ENCODE results near the gene KCTD20. TPM values are rescaled to one million over a fixed set of nuclear protein-coding genes. Genes with fewer than 3 reads are reported as not detected.
"Not testable (repeated sequence)": the region's sequence is repeated elsewhere in the genome, so short reads cannot be mapped to it uniquely, and the experiment has no call there.

Gene KCTD20
- total RNA-seq, 4 donors from 2014 or later, result 60.2 to 92.9 (median 67.6) TPM

DNA sequence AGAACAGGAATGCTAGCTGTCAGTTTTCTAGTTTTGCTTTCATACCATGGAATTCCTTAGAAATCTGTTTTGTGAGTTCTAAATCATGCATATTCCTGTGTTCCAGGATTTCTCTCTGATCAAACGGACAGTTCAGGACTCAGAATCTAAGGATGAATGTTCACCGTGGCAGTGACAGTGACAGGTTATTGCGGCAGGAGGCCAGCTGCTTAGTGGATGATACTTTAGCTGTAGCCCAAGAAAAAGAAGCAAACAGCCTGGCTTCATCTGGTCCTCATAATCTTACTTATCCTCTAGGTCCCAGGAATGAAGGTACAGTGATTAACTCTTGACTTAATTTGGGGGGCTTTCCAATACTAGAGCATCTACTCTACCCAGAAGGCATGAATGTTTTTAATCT lies 27.1 kb downstream of the KCTD20 start:
- Histone ChIP-seq H3K27ac (no peak overlapping the region), H3K4me1 (peaks cover 0 to 7% (median 0%) of the 10 kb centered on the region in 3 donors), H3K9me3 (no peaks in the 10 kb centered on the region), H3K4me3 (no peak overlapping the region), H3K36me3 (peaks cover 0 to 42% of the 10 kb centered on the region in 2 donors), H3K27me3 (no peaks in the 10 kb centered on the region)
- TF ChIP-seq EP300 (IDR thresholded peaks at IDR 0.05), result no peak
- TF ChIP-seq, protein P1, sequence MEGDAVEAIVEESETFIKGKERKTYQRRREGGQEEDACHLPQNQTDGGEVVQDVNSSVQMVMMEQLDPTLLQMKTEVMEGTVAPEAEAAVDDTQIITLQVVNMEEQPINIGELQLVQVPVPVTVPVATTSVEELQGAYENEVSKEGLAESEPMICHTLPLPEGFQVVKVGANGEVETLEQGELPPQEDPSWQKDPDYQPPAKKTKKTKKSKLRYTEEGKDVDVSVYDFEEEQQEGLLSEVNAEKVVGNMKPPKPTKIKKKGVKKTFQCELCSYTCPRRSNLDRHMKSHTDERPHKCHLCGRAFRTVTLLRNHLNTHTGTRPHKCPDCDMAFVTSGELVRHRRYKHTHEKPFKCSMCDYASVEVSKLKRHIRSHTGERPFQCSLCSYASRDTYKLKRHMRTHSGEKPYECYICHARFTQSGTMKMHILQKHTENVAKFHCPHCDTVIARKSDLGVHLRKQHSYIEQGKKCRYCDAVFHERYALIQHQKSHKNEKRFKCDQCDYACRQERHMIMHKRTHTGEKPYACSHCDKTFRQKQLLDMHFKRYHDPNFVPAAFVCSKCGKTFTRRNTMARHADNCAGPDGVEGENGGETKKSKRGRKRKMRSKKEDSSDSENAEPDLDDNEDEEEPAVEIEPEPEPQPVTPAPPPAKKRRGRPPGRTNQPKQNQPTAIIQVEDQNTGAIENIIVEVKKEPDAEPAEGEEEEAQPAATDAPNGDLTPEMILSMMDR (IDR thresholded peaks at IDR 0.05), result no peak
- TF ChIP-seq POLR2A (IDR thresholded peaks at IDR 0.05), result no peak
- no peak for TF ChIP-seq POLR2AphosphoS5 (IDR thresholded peaks at IDR 0.05)
- WGBS, 2 donors (ENCODE audit: low coverage in 1 of 2), result 78 to 100% methylated on average over 3 of the region's 3 CpGs
- ATAC-seq, result no peak

DNA sequence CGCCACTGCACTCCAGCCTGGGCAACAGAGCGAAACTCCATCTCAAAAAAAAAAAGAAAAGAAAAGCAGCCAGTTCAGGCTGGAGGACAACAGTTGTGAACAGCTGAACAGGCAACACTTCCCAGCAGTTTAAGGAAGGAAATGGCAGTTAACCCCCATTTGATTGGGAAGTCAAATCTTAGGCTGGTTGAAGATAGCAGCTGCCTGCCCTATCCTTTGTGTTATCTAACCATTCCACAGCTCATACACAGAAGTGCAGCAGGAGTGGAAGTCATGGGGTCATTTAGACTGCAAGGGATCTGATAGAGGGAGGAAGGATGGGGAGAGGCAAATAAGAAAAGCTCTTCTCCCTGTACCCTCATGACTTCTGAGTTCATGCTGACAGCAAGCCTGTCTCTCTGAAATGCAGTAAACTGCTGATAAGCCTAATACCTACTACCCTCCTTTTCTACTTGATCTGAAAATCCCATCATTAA lies 35.3 kb downstream of the KCTD20 start:
- H3K9me3 ChIP-seq, result no peaks in the 10 kb centered on the region
- no peak overlapping the region for H3K4me3 ChIP-seq
- no peak overlapping the region for H3K27ac ChIP-seq
- peaks cover 0 to 68% of the 10 kb centered on the region in 2 donors for H3K36me3 ChIP-seq
- 85 to 90% methylated on average over 2 of the region's 2 CpGs for WGBS, 2 donors (ENCODE audit: low coverage in 1 of 2)
- no peaks in the 10 kb centered on the region for H3K27me3 ChIP-seq
- no peak for TF ChIP-seq EP300 (IDR thresholded peaks at IDR 0.05)
- no peak for TF ChIP-seq POLR2A (IDR thresholded peaks at IDR 0.05)
- TF ChIP-seq, protein P1 (IDR thresholded peaks at IDR 0.05), result no peak
- no peak for TF ChIP-seq POLR2AphosphoS5 (IDR thresholded peaks at IDR 0.05)
- no peak for ATAC-seq
- no peaks in the 10 kb centered on the region for H3K4me1 ChIP-seq

DNA sequence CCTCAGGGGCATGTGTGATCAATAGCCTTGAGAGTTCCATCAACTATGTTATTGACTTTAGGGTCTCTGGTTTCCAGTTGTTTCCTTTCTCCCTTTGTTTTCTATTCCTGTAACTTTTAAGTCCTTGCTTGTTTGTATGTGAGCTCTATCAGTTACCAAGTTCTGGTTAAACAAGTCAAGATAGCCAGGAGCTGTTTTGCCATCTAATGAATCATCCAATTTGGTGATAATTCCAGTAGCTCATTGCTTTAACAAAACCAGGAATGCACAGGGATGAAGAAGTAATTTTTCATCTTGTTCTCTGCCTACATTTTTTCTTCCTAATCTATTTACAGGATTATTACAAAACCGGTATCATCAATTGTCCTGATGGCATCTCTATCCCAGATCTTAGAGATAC lies 36.5 kb downstream of the KCTD20 start:
- ATAC-seq, result no peak
- Histone ChIP-seq H3K4me1 (no peaks in the 10 kb centered on the region), H3K27me3 (no peaks in the 10 kb centered on the region), H3K9me3 (no peaks in the 10 kb centered on the region), H3K27ac (no peak overlapping the region), H3K36me3 (peaks cover 0 to 74% of the 10 kb centered on the region in 2 donors), H3K4me3 (no peak overlapping the region)
- TF ChIP-seq POLR2AphosphoS5 (IDR thresholded peaks at IDR 0.05), result no peak
- no peak for TF ChIP-seq EP300 (IDR thresholded peaks at IDR 0.05)
- TF ChIP-seq, protein P1 (IDR thresholded peaks at IDR 0.05), result no peak
- TF ChIP-seq POLR2A (IDR thresholded peaks at IDR 0.05), result no peak
- WGBS, 2 donors (ENCODE audit: low coverage in 1 of 2), result 20 to 86% methylated on average over 1 of the region's 1 CpG

DNA sequence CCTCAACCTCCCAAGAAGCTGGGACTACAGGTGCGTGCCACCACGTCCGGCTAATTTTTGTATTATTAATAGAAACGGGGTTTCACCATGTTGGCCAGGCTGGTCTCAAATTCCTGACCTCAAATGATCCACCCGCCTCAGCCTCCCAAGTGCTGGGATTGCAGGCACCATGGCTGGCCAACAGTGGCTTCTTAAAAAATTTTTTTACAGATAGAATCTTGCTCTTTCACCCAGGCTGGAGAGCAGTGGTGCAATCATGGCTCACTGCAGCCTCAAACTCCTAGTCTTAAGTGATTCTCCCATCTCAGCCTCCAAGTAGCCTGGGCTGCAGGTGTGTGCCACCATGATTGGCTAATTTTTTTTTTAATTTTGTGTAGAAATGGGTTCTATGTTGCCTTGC lies 40.5 kb downstream of the KCTD20 start:
- WGBS, 2 donors (ENCODE audit: low coverage in 1 of 2), result 79 to 90% methylated on average over 2 to 4 of the region's 5 CpGs
- not testable (repeated sequence) for H3K9me3 ChIP-seq, H3K27me3 ChIP-seq, ATAC-seq, H3K27ac ChIP-seq, H3K4me3 ChIP-seq
- Histone ChIP-seq H3K4me1 (peaks cover 0 to 11% (median 9%) of the 10 kb centered on the region in 3 donors), H3K36me3 (peaks cover 0 to 94% of the 10 kb centered on the region in 2 donors)

DNA sequence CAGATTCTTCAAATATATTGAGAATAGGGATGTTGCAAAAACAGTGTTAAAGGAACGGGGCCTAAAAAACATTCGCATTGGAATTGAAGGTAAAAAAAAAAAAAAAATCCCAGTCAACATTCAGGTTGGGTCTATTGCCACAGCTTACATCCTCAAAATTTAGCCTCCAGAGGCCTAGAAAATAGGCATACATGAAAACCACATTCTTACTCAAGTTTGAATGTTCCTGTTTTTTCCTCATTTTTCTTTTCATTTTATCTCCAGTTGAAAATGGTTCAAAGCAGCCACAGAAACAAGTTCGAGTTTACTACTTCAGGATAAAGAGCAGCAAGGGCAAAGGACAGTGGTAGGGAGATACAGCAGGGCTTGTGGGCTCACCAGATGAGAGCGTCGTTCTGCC lies 41.9 kb downstream of the KCTD20 start:
- Histone ChIP-seq H3K27me3 (no peaks in the 10 kb centered on the region), H3K4me1 (peaks cover 0 to 21% (median 11%) of the 10 kb centered on the region in 3 donors), H3K4me3 (no peak overlapping the region), H3K9me3 (no peaks in the 10 kb centered on the region), H3K36me3 (peaks cover 0 to 94% of the 10 kb centered on the region in 2 donors), H3K27ac (no peak overlapping the region)
- WGBS, 2 donors (ENCODE audit: low coverage in 1 of 2), result 81 to 93% methylated on average over 4 to 5 of the region's 5 CpGs
- ATAC-seq, result no peak
- TF ChIP-seq EP300 (IDR thresholded peaks at IDR 0.05) (no peak), POLR2A (IDR thresholded peaks at IDR 0.05) (no peak), POLR2AphosphoS5 (IDR thresholded peaks at IDR 0.05) (no peak)
- TF ChIP-seq, protein P1 (IDR thresholded peaks at IDR 0.05), result no peak

Data from gastroesophageal sphincter (tissue), 4 donors.